ENCODE measurements around the gene LIPA.

- TF ChIP-seq CTCF (IDR thresholded peaks at IDR 0.05) (no peak), POLR2A (IDR thresholded peaks at IDR 0.05) (no peak)
These were observed 62.3 kb downstream of the LIPA start for GRCh38 chr10:89189211-89189734.
